NCI-H1930 (cell line): Measurements from ENCODE around the gene LSM10.

Experiments used
- DNase-seq, 2 experiments: peaks; one replicate each; lab custom pipeline; 2025; lab: John Stamatoyannopoulos, UW

The LSM10 gene

GRCh38 chr1:36351227-36351977 is 46.3 kb downstream of the LSM10 start:
- no peak for DNase-seq

- no peak for DNase-seq
Observed at GRCh38 chr1:36350659-36351226, 47.0 kb downstream of the LSM10 start.

- no peak for DNase-seq
Observed at GRCh38 chr1:36349839-36350238, 47.9 kb downstream of the LSM10 start.

- DNase-seq = no peak
Observed at GRCh38 chr1:36349241-36349671, 48.5 kb downstream of the LSM10 start.

GRCh38 chr1:36346741-36347370 is 50.9 kb downstream of the LSM10 start:
- no peak for DNase-seq

- no peak for DNase-seq
Observed at GRCh38 chr1:36345353-36345752, 52.4 kb downstream of the LSM10 start.

GRCh38 chr1:36344395-36344680 is 53.4 kb downstream of the LSM10 start:
- DNase-seq = no peak

- no peak for DNase-seq
Observed at GRCh38 chr1:36343651-36344394, 53.9 kb downstream of the LSM10 start.
